ENCODE results near the gene SLC34A1. TPM values are rescaled to one million over a fixed set of nuclear protein-coding genes. Genes with fewer than 3 reads are reported as not detected.
A peak's percentile ranks its signal among the peaks of the same experiment; 100 is the strongest.

SLC34A1 gene
- polyA plus RNA-seq, 1 donor from 2014 or later, result not detected

- no peaks in the 10 kb centered on the region for H3K27me3 Mint-ChIP-seq
- peaks cover 7% of the 10 kb centered on the region for H3K36me3 Mint-ChIP-seq
- H3K27ac Mint-ChIP-seq, result peak overlapping the region in 1 of 3 donors; percentile 87
- no peaks in the 10 kb centered on the region for H3K9me3 Mint-ChIP-seq
- no peak overlapping the region for H3K4me3 Mint-ChIP-seq
- H3K4me1 Mint-ChIP-seq, result peaks cover 7 to 14% (median 9%) of the 10 kb centered on the region in 3 donors
Observed at GRCh38 chr5:177439518-177440053, 55.4 kb downstream of the SLC34A1 start.

- H3K36me3 Mint-ChIP-seq, result peaks cover 7% of the 10 kb centered on the region
- peaks cover 13 to 22% (median 17%) of the 10 kb centered on the region in 3 donors for H3K4me1 Mint-ChIP-seq
- no peaks in the 10 kb centered on the region for H3K27me3 Mint-ChIP-seq
- no peaks in the 10 kb centered on the region for H3K9me3 Mint-ChIP-seq
- H3K27ac Mint-ChIP-seq, result peak overlapping the region in 2 of 3 donors; percentile 81 to 87
- H3K4me3 Mint-ChIP-seq, result no peak overlapping the region
Observed at GRCh38 chr5:177440211-177440989, 56.2 kb downstream of the SLC34A1 start.

- H3K4me3 Mint-ChIP-seq, result peak overlapping the region in 2 of 4 donors; percentile 32 to 52
- no peaks in the 10 kb centered on the region for H3K27me3 Mint-ChIP-seq
- no peaks in the 10 kb centered on the region for H3K9me3 Mint-ChIP-seq
- peaks cover 7% of the 10 kb centered on the region for H3K36me3 Mint-ChIP-seq
- H3K4me1 Mint-ChIP-seq, result peaks cover 20 to 28% (median 25%) of the 10 kb centered on the region in 3 donors
- H3K27ac Mint-ChIP-seq, result peak overlapping the region in 2 of 3 donors; percentile 27 to 58
Observed at GRCh38 chr5:177440990-177441780, 57.0 kb downstream of the SLC34A1 start.

GRCh38 chr5:177442066-177442826 is 58.0 kb downstream of the SLC34A1 start:
- Mint-ChIP-seq H3K4me1 (peaks cover 18 to 27% (median 25%) of the 10 kb centered on the region in 3 donors), H3K36me3 (peaks cover 7% of the 10 kb centered on the region), H3K4me3 (peak overlapping the region in 2 of 4 donors; percentile 30 to 36), H3K9me3 (no peaks in the 10 kb centered on the region), H3K27me3 (no peaks in the 10 kb centered on the region), H3K27ac (peak overlapping the region; percentile 16 to 99 (median 73))

- Mint-ChIP-seq H3K27me3 (peaks cover 1% of the 10 kb centered on the region), H3K9me3 (no peaks in the 10 kb centered on the region), H3K4me1 (peaks cover 22 to 30% (median 29%) of the 10 kb centered on the region in 3 donors), H3K36me3 (peaks cover 7% of the 10 kb centered on the region), H3K4me3 (peak overlapping the region in 1 of 4 donors; percentile 93), H3K27ac (peak overlapping the region in 2 of 3 donors; percentile 97 to 99)
Observed at GRCh38 chr5:177443144-177443983, 59.1 kb downstream of the SLC34A1 start.

- Mint-ChIP-seq H3K27me3 (peaks cover 3% of the 10 kb centered on the region), H3K27ac (peak overlapping the region; percentile 86 to 99 (median 97)), H3K4me3 (peak overlapping the region; percentile 25 to 93 (median 65)), H3K9me3 (no peaks in the 10 kb centered on the region), H3K4me1 (peaks cover 26 to 34% (median 30%) of the 10 kb centered on the region in 3 donors), H3K36me3 (peaks cover 7% of the 10 kb centered on the region)
Observed at GRCh38 chr5:177444106-177445051, 60.1 kb downstream of the SLC34A1 start.

- peaks cover 24 to 28% (median 26%) of the 10 kb centered on the region in 3 donors for H3K4me1 Mint-ChIP-seq
Observed at GRCh38 chr5:177445052-177445916, 61.0 kb downstream of the SLC34A1 start.

GRCh38 chr5:177445917-177446199 is 61.6 kb downstream of the SLC34A1 start:
- H3K4me1 Mint-ChIP-seq, result peaks cover 25 to 28% (median 26%) of the 10 kb centered on the region in 3 donors
- peak overlapping the region; percentile 86 to 99 (median 97) for H3K27ac Mint-ChIP-seq
- H3K9me3 Mint-ChIP-seq, result no peaks in the 10 kb centered on the region
- peak overlapping the region; percentile 77 to 93 (median 86) for H3K4me3 Mint-ChIP-seq
- H3K27me3 Mint-ChIP-seq, result peaks cover 3% of the 10 kb centered on the region
- peaks cover 3% of the 10 kb centered on the region for H3K36me3 Mint-ChIP-seq

More at GRCh38 chr5:177445052-177445916, 61.0 kb downstream of the SLC34A1 start:
- no peaks in the 10 kb centered on the region for H3K9me3 Mint-ChIP-seq
- peak overlapping the region; percentile 77 to 93 (median 86) for H3K4me3 Mint-ChIP-seq
- peaks cover 3% of the 10 kb centered on the region for H3K27me3 Mint-ChIP-seq
- H3K27ac Mint-ChIP-seq, result peak overlapping the region; percentile 86 to 99 (median 97)
- peaks cover 3% of the 10 kb centered on the region for H3K36me3 Mint-ChIP-seq

GRCh38 chr5:177446200-177447065 is 62.2 kb downstream of the SLC34A1 start, which contains the start of gene PRR7:
Gene PRR7, plus strand, starts transcription at chr5:177446814. Its CDS starts 8,254 bp downstream, at chr5:177455068.
- Mint-ChIP-seq H3K9me3 (no peaks in the 10 kb centered on the region), H3K36me3 (peaks cover 3% of the 10 kb centered on the region), H3K4me1 (peaks cover 26 to 28% (median 28%) of the 10 kb centered on the region in 3 donors), H3K27me3 (peaks cover 3% of the 10 kb centered on the region), H3K27ac (peak within 1 kb of the TSS; percentile 86 to 99 (median 97)), H3K4me3 (peak within 1 kb of the TSS; percentile 77 to 93 (median 86))

- Mint-ChIP-seq H3K4me3 (peak overlapping the region in 2 of 4 donors; percentile 65 to 89), H3K27me3 (peaks cover 3% of the 10 kb centered on the region), H3K9me3 (no peaks in the 10 kb centered on the region), H3K36me3 (peaks cover 3% of the 10 kb centered on the region), H3K4me1 (peaks cover 26 to 33% (median 28%) of the 10 kb centered on the region in 3 donors), H3K27ac (peak overlapping the region in 2 of 3 donors; percentile 57 to 89)
Observed at GRCh38 chr5:177447066-177447610, 62.9 kb downstream of the SLC34A1 start.
